Esophagus muscularis mucosa (tissue), 4 donors: ENCODE measurements around the gene SETBP1. TPM values are rescaled to one million over a fixed set of nuclear protein-coding genes. Genes with fewer than 3 reads are reported as not detected.

Source experiments
- DNase-seq: peaks from one replicate; pipeline ENCODE4 v3.0.0-alpha.2; 2017; ENCODE audit errors: extremely low spot score
- H3K27ac ChIP-seq, 4 donors: fragments of 200-600 bp; sonication (generic); replicated peaks in 1 of 4; 1 replicate in 3 of 4; 2 replicates in 1 of 4; pipeline ENCODE4 v1.5.1; 2016 to 2019; ENCODE audit warnings: mild to moderate bottlenecking in 1 of 4
- H3K27me3 ChIP-seq, 4 donors: fragments of 200-600 bp; sonication (generic); one replicate each; pipeline versions ENCODE4 v1.5.1 to v1.6.0; 2016 to 2019
- H3K36me3 ChIP-seq, 4 donors: fragments of 200-600 bp; sonication (generic); one replicate each; pipeline ENCODE4 v1.5.1; 2016 to 2019
- H3K4me1 ChIP-seq, 4 donors: fragments of 200-600 bp; sonication (generic); one replicate each; pipeline ENCODE4 v1.5.1; 2016 to 2019
- H3K4me3 ChIP-seq, 4 donors: fragments of 200-600 bp; sonication (generic); 1 replicate in 2 of 4; 2 replicates in 2 of 4; pipeline ENCODE4 v1.5.1; 2016 to 2019; ENCODE audit warnings: mild to moderate bottlenecking in 4 of 4, moderate library complexity in 1 of 4
- H3K9me3 ChIP-seq, 4 donors: fragments of 200-600 bp; sonication (generic); 1 replicate in 3 of 4; 2 replicates in 1 of 4; pipeline ENCODE4 v1.5.1; 2016 to 2019
- EP300 ChIP-seq: sonication (generic); formaldehyde crosslinking; IDR thresholded peaks from one replicate; pipeline ENCODE4 v1.6.1; 2017; ENCODE audit warnings: antibody characterized with exemption
- POLR2A ChIP-seq: fragments of 450-650 bp; IDR thresholded peaks from one replicate; pipeline ENCODE4 v1.6.1; 2017; ENCODE audit warnings: antibody characterized with exemption, moderate library complexity, mild to moderate bottlenecking, low read depth
- POLR2AphosphoS5 ChIP-seq, 2 donors: sonication (generic); formaldehyde crosslinking; IDR thresholded peaks; one replicate each; pipeline ENCODE4 v1.6.1; 2017; ENCODE audit warnings: antibody characterized with exemption in 2 of 2
- WGBS: methylation state at CpG from one replicate; pipeline ENCODE4 v1.1.5; 2018; 5-methylcytosine and 5-hydroxymethylcytosine counted together
- intact Hi-C: fragments of 100-400 bp; cut with DNase I; formaldehyde crosslinking; loops from one replicate; pipeline ENCODE4 v1.15.1; 2023
- total RNA-seq, 4 donors: library from RNA; depleted of rRNA; stranded (reverse); fragments of >200 nt; gene quantifications; one replicate each; pipeline versions ENCODE4 v1.1.0 to v1.2.1, GENCODE V29; 2016
- TF ChIP-seq, protein P1 (sequence below), 3 experiments: fragments of 200-600 bp in 2 of 3; fragments of 450-650 bp in 1 of 3; sonication (generic) in 2 of 3; IDR thresholded peaks; one replicate each; pipeline ENCODE4 v1.5.1; 2017 to 2019; ENCODE audit warnings: antibody characterized with exemption in 3 of 3, mild to moderate bottlenecking in 2 of 3, moderate library complexity in 1 of 3

The SETBP1 gene
- total RNA-seq, 4 donors from 2014 or later: 40.9 to 86.5 (median 65.1) TPM

DNA sequence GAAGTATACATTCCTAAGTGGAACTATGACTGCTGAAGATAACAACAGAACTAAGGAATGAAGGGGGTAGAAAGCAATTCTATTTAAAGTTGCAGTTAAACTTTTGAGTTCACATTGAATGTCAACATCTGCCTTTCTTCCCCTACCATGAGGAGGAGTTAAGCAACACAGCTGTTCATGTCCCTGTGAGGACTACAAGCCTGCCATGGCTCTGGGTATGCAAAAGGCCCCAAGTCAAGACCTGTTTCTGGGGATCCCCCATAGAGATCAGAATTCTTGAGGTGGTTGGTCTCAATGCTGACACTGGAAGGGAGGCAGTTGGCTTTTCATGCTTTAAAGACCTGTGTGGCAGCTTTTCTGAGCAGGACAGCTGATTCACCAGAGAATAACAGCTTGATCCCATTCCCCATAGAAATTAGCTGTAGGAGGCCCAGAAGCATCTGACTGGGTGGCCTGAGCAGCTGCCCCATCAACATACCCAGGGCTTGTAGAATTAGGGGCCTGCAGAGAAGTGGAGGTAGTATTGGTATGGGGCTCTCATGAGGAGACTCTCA lies 131.0 kb downstream of the SETBP1 start:
- intact Hi-C loops: no loop called here
- TF ChIP-seq, protein P1, sequence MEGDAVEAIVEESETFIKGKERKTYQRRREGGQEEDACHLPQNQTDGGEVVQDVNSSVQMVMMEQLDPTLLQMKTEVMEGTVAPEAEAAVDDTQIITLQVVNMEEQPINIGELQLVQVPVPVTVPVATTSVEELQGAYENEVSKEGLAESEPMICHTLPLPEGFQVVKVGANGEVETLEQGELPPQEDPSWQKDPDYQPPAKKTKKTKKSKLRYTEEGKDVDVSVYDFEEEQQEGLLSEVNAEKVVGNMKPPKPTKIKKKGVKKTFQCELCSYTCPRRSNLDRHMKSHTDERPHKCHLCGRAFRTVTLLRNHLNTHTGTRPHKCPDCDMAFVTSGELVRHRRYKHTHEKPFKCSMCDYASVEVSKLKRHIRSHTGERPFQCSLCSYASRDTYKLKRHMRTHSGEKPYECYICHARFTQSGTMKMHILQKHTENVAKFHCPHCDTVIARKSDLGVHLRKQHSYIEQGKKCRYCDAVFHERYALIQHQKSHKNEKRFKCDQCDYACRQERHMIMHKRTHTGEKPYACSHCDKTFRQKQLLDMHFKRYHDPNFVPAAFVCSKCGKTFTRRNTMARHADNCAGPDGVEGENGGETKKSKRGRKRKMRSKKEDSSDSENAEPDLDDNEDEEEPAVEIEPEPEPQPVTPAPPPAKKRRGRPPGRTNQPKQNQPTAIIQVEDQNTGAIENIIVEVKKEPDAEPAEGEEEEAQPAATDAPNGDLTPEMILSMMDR (IDR thresholded peaks at IDR 0.05): no peak
- TF ChIP-seq EP300: no peak
- TF ChIP-seq POLR2A: no peak
- TF ChIP-seq POLR2AphosphoS5 (IDR thresholded peaks at IDR 0.05): no peak
- Histone ChIP-seq H3K36me3 (no peaks in the 10 kb centered on the region), H3K4me1 (peaks cover 9 to 47% (median 30%) of the 10 kb centered on the region in 4 donors), H3K27ac (no peak overlapping the region), H3K4me3 (no peak overlapping the region), H3K27me3 (no peaks in the 10 kb centered on the region), H3K9me3 (no peaks in the 10 kb centered on the region)
- DNase-seq: no peak

DNA sequence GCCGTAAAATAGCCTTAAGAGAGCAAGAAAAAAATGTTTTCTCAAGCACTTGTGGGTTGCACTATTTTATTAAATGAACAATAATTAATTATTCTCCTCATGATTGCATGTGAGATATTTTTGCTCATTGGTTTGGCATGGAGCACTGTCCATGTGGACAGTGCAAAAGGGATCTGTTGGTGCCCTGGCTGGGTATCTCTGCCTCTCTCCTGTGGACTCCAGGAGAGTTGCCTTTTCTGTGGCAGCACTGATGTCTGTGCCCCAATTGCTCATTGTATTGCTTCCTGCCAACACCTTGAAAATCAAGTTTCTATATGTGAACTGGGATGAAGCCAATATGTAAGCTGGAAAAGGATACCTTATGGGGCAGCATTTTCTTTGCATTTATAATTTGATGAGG lies 131.7 kb downstream of the SETBP1 start:
- no peaks in the 10 kb centered on the region for H3K36me3 ChIP-seq
- intact Hi-C loops: no loop called here
- no peaks in the 10 kb centered on the region for H3K27me3 ChIP-seq
- TF ChIP-seq, protein P1 (IDR thresholded peaks at IDR 0.05): no peak
- TF ChIP-seq EP300 (no peak), POLR2A (no peak), POLR2AphosphoS5 (IDR thresholded peaks at IDR 0.05) (no peak)
- H3K4me3 ChIP-seq: no peak overlapping the region
- WGBS: 100% methylated on average over 1 of the region's 1 CpG
- no peaks in the 10 kb centered on the region for H3K9me3 ChIP-seq
- no peak for DNase-seq
- H3K27ac ChIP-seq: no peak overlapping the region
- H3K4me1 ChIP-seq: peaks cover 5 to 47% (median 33%) of the 10 kb centered on the region in 4 donors

DNA sequence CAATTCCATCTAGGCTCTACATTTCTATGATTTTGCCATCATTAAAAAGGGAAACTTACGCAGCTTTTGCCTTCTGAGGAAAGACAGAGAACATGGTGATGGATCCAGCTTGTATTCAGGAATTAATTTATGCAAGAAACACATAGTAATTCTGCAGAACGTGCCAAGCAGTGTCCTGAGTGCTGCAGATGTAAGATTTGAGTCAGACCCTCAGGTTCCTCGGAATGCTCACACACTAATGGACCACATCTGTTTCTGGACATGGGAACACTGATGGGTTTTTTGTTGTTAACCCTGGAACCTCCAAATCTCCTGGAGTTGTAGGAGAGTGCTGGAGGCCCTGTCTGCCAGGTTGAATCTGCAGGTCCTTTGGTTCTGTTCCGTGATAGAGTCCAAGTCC lies 132.9 kb downstream of the SETBP1 start:
- Histone ChIP-seq H3K4me1 (peaks cover 0 to 48% (median 36%) of the 10 kb centered on the region in 4 donors), H3K36me3 (no peaks in the 10 kb centered on the region), H3K27me3 (no peaks in the 10 kb centered on the region), H3K4me3 (no peak overlapping the region), H3K9me3 (no peaks in the 10 kb centered on the region), H3K27ac (no peak overlapping the region)
- no peak for DNase-seq
- WGBS: 87% methylated on average over 4 of the region's 4 CpGs
- TF ChIP-seq POLR2AphosphoS5 (IDR thresholded peaks at IDR 0.05) (no peak), EP300 (no peak), POLR2A (no peak)
- TF ChIP-seq, protein P1 (IDR thresholded peaks at IDR 0.05): no peak
- intact Hi-C loops: no loop called here

DNA sequence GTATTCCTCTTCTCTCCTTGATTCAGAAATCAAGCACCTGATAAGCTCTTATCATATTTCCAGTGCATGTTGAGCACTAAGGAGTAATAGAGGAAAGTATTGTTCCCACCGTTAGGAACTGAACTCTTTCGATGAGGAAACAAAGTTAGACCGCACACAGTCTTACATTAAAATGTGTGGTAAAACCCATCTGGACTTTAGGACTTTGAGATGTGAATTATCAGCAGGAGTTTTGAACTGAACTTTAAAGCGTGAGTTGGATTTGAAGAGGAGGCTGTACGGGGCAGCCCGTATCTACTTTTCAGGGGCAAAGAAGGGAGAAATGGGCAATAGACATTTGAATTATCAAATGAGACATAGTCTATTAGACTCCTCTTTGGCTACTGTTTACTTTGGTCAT lies 134.4 kb downstream of the SETBP1 start:
- H3K27ac ChIP-seq: no peak overlapping the region
- no peaks in the 10 kb centered on the region for H3K9me3 ChIP-seq
- H3K4me3 ChIP-seq: no peak overlapping the region
- no peaks in the 10 kb centered on the region for H3K27me3 ChIP-seq
- no peak for DNase-seq
- no peak for TF ChIP-seq POLR2AphosphoS5 (IDR thresholded peaks at IDR 0.05)
- TF ChIP-seq POLR2A: no peak
- TF ChIP-seq EP300: no peak
- TF ChIP-seq, protein P1 (IDR thresholded peaks at IDR 0.05): no peak
- peaks cover 5 to 63% (median 51%) of the 10 kb centered on the region in 4 donors for H3K4me1 ChIP-seq
- 98% methylated on average over 6 of the region's 6 CpGs for WGBS
- intact Hi-C loops: no loop called here
- H3K36me3 ChIP-seq: no peaks in the 10 kb centered on the region

DNA sequence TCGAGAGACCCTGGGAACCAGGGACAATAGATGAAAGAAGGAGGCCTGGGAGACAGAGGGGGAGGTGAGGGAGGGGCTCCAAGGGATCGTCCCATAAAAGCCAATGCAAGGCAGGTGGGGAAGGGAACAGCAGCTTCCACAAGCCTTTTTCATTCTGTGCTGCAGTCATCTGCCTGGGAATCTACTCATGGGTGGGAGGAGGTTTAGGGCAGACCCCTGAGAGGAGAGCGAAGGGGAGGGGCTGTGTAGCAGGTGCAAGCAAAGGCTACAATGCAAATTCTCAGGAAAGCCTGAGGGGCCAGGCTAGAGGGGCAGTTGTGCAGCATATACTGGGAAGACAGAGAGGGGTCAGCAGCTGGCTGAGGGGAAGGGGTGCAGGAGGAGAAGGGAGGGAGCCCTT lies 135.4 kb downstream of the SETBP1 start:
- Histone ChIP-seq H3K4me1 (peaks cover 5 to 72% (median 56%) of the 10 kb centered on the region in 4 donors), H3K4me3 (no peak overlapping the region), H3K27me3 (no peaks in the 10 kb centered on the region), H3K36me3 (no peaks in the 10 kb centered on the region), H3K9me3 (no peaks in the 10 kb centered on the region), H3K27ac (no peak overlapping the region)
- TF ChIP-seq, protein P1 (IDR thresholded peaks at IDR 0.05): no peak
- TF ChIP-seq EP300: no peak
- no peak for TF ChIP-seq POLR2A
- TF ChIP-seq POLR2AphosphoS5 (IDR thresholded peaks at IDR 0.05): no peak
- intact Hi-C loops: no loop called here
- WGBS: 77% methylated on average over 3 of the region's 3 CpGs
- DNase-seq: no peak
